Measurements from ENCODE around the gene CABLES2.
A peak's percentile ranks its signal among the peaks of the same experiment; 100 is the strongest.

CABLES2 gene

GRCh38 chr20:62417981-62418708, 11.1 kb upstream of the CABLES2 start:
- no peak for DNase-seq

- DNase-seq = no peak
Observed at GRCh38 chr20:62416651-62417637, 9.9 kb upstream of the CABLES2 start.

- no peak for DNase-seq
Observed at GRCh38 chr20:62415354-62416111, 8.4 kb upstream of the CABLES2 start.

- DNase-seq = no peak
Observed at GRCh38 chr20:62413896-62414481, 6.9 kb upstream of the CABLES2 start.

- DNase-seq = no peak
Observed at GRCh38 chr20:62413025-62413570, 6.0 kb upstream of the CABLES2 start.

GRCh38 chr20:62412194-62413024, 5.3 kb upstream of the CABLES2 start:
- DNase-seq = no peak

- no peak for DNase-seq
Observed at GRCh38 chr20:62411479-62412193, 4.6 kb upstream of the CABLES2 start.

- DNase-seq = no peak
Observed at GRCh38 chr20:62410746-62411478, 3.8 kb upstream of the CABLES2 start.

- DNase-seq = peak; percentile 28
Observed at GRCh38 chr20:62409931-62410745, 3.1 kb upstream of the CABLES2 start.

GRCh38 chr20:62409086-62409853, 2.2 kb upstream of the CABLES2 start:
- DNase-seq = no peak

- DNase-seq = no peak
Observed at GRCh38 chr20:62408640-62409039, 1.6 kb upstream of the CABLES2 start.

- no peak for DNase-seq
Observed at GRCh38 chr20:62408055-62408454, 970 bp upstream of the CABLES2 start.

GRCh38 chr20:62406635-62407176, 379 bp downstream of the CABLES2 start:
- DNase-seq = no peak

- no peak for DNase-seq
Observed at GRCh38 chr20:62405981-62406513, 1.0 kb downstream of the CABLES2 start.

GRCh38 chr20:62405108-62405980, 1.7 kb downstream of the CABLES2 start:
- no peak for DNase-seq

- no peak for DNase-seq
Observed at GRCh38 chr20:62404761-62405107, 2.4 kb downstream of the CABLES2 start.

Measured in T-helper 9 cell (primary cell).